ENCODE data around the gene AP2A1. TPM values are rescaled to one million over a fixed set of nuclear protein-coding genes. Genes with fewer than 3 reads are reported as not detected.

AP2A1 gene
- polyA plus RNA-seq, 2 of the 4 experiments (the other 2 are of a cell fraction): 36.6 to 58.6 TPM

GRCh38 chr19:49847731-49848696 is 81.2 kb downstream of the AP2A1 start (continued):
- no peak for TF ChIP-seq HMGXB4 (CRISPR knock-in tag; IDR thresholded peaks at IDR 0.05; ENCODE audit: borderline replicate concordance)
- TF ChIP-seq RCOR1 (IDR thresholded peaks at IDR 0.05; ENCODE audit: low read depth, low read length): no peak
- TF ChIP-seq RAD21 (conservative IDR thresholded peaks at IDR 0.05 in 1 of 2, IDR thresholded peaks at IDR 0.05 in 1 of 2): no peak
- no peak for TF ChIP-seq RFX5 (IDR thresholded peaks at IDR 0.05)
- no peak for TF ChIP-seq ZNF302 (CRISPR knock-in tag; IDR thresholded peaks at IDR 0.05)
- no peak for TF ChIP-seq ELK1 (IDR thresholded peaks at IDR 0.05; ENCODE audit: low read depth, low read length)
- TF ChIP-seq SREBF2 (IDR thresholded peaks at IDR 0.05): no peak
- 0 out of 2 replicates have a peak, but pooled peaks have one; percentile 13 for TF ChIP-seq MAX (IDR thresholded peaks at IDR 0.05)

- H3K9me3 ChIP-seq: no peaks in the 10 kb centered on the region
- H3K27ac ChIP-seq: no peak overlapping the region
- POLR2A ChIA-PET: interaction anchor here (0.6 kb wide), 1 partner anchor 1230 kb away, joined by 4 read pairs; the partner anchor contains the start of gene RPL18
- TF ChIP-seq RCOR1 (IDR thresholded peaks at IDR 0.05; ENCODE audit: low read depth, low read length) (no peak), TFCP2L1 (CRISPR knock-in tag; IDR thresholded peaks at IDR 0.05) (no peak), EHMT2 (IDR thresholded peaks at IDR 0.05; ENCODE audit: low read depth) (no peak), ZSCAN20 (CRISPR knock-in tag; IDR thresholded peaks at IDR 0.05) (no peak)
- peaks cover 17% of the 10 kb centered on the region for H3K4me1 ChIP-seq
- H3K4me3 ChIP-seq: no peak overlapping the region
- WGBS (ENCODE audit: missing lambda C conversion rate): 78% methylated on average over 3 of the region's 3 CpGs
- DNase-seq (ENCODE audit: low read depth in 1 of 2, low spot score in 1 of 2) (no peak), FAIRE-seq (no peak), ATAC-seq (no peak)
- CTCF ChIA-PET: interaction anchor here (1.1 to 1.3 kb wide), 2 partner anchors 14 to 121 kb away, joined by 3 to 7 read pairs; no protein-coding TSS in a partner anchor
- H3K4me2 ChIP-seq: no peak overlapping the region
Measured at GRCh38 chr19:49848938-49849337, 82.1 kb downstream of the AP2A1 start.

- DNase-seq (ENCODE audit: low read depth in 1 of 2, low spot score in 1 of 2): no peak
- 80% methylated on average over 15 of the region's 15 CpGs for WGBS (ENCODE audit: missing lambda C conversion rate)
- ATAC-seq: no peak
- Histone ChIP-seq H3K27ac (peak overlapping the region; percentile 94 to 97), H3K4me1 (peaks cover 17% of the 10 kb centered on the region), H3K4me2 (peak overlapping the region; percentile 92), H3K9me3 (no peaks in the 10 kb centered on the region), H3K4me3 (peak overlapping the region; percentile 89)
- ChIA-PET CTCF (interaction anchor here (0.7 to 1.8 kb wide), 9 partner anchors 13 to 177 kb away, joined by 3 to 7 read pairs (median 4); no protein-coding TSS in a partner anchor), POLR2A (interaction anchor here (0.9 to 1.6 kb wide), 8 partner anchors 12 to 174 kb away, joined by 3 to 18 read pairs (median 8); partner anchors contain the start of genes AKT1S1, PNKP and TBC1D17)
- FAIRE-seq: no peak
- TF ChIP-seq HOXA7 (CRISPR knock-in tag; IDR thresholded peaks at IDR 0.05) (no peak), ATOH8 (CRISPR knock-in tag; IDR thresholded peaks at IDR 0.05; ENCODE audit: low read depth) (no peak), EP300 (IDR thresholded peaks at IDR 0.05) (no peak), CEBPB (IDR thresholded peaks at IDR 0.05) (no peak), SMC3 (IDR thresholded peaks at IDR 0.05) (no peak), JUNB (IDR thresholded peaks at IDR 0.05) (no peak), ZNF302 (CRISPR knock-in tag; IDR thresholded peaks at IDR 0.05) (no peak), NR3C1 (IDR thresholded peaks at IDR 0.05) (no peak), ZSCAN20 (CRISPR knock-in tag; IDR thresholded peaks at IDR 0.05) (no peak), PBX3 (IDR thresholded peaks at IDR 0.05) (no peak), HOXB5 (CRISPR knock-in tag; IDR thresholded peaks at IDR 0.05) (no peak), RNF2 (IDR thresholded peaks at IDR 0.05; ENCODE audit: borderline replicate concordance, low read depth) (no peak), USF2 (IDR thresholded peaks at IDR 0.05) (no peak), MAFK (IDR thresholded peaks at IDR 0.05; ENCODE audit: partially characterized antibody) (no peak)
Measured at GRCh38 chr19:49849433-49850220, 82.8 kb downstream of the AP2A1 start.

All from A549 (cell line).